ENCODE results near the gene NYAP2.

NYAP2 gene

GRCh38 chr2:225569995-225570394 lies 170.5 kb downstream of the NYAP2 start:
- FAIRE-seq, result no peak

- no peak for FAIRE-seq
These were observed 174.1 kb downstream of the NYAP2 start for GRCh38 chr2:225573603-225574002.

- no peak for FAIRE-seq
These were observed 175.2 kb downstream of the NYAP2 start for GRCh38 chr2:225574582-225575138.

- no peak for FAIRE-seq
These were observed 181.6 kb downstream of the NYAP2 start for GRCh38 chr2:225581135-225581534.

GRCh38 chr2:225581906-225582305 lies 182.4 kb downstream of the NYAP2 start:
- no peak for FAIRE-seq

GRCh38 chr2:225582355-225583116 lies 183.0 kb downstream of the NYAP2 start:
- no peak for FAIRE-seq

GRCh38 chr2:225584796-225585195 lies 185.3 kb downstream of the NYAP2 start:
- no peak for FAIRE-seq

GRCh38 chr2:225590932-225591331 lies 191.4 kb downstream of the NYAP2 start:
- no peak for FAIRE-seq

GRCh38 chr2:225597911-225598310 lies 198.4 kb downstream of the NYAP2 start:
- no peak for FAIRE-seq

GRCh38 chr2:225598426-225598825 lies 198.9 kb downstream of the NYAP2 start:
- FAIRE-seq, result no peak

GRCh38 chr2:225598897-225599296 lies 199.4 kb downstream of the NYAP2 start:
- FAIRE-seq, result no peak

GRCh38 chr2:225599856-225600255 lies 200.3 kb downstream of the NYAP2 start:
- FAIRE-seq, result no peak

GRCh38 chr2:225600444-225600843 lies 200.9 kb downstream of the NYAP2 start:
- FAIRE-seq, result no peak

- FAIRE-seq, result no peak
These were observed 201.4 kb downstream of the NYAP2 start for GRCh38 chr2:225600865-225601264.

- no peak for FAIRE-seq
These were observed 202.7 kb downstream of the NYAP2 start for GRCh38 chr2:225602205-225602604.

GRCh38 chr2:225608136-225608535 lies 208.6 kb downstream of the NYAP2 start:
- FAIRE-seq, result no peak

GRCh38 chr2:225612636-225613035 lies 213.1 kb downstream of the NYAP2 start:
- FAIRE-seq, result no peak

- no peak for FAIRE-seq
These were observed 215.4 kb downstream of the NYAP2 start for GRCh38 chr2:225614915-225615314.

- FAIRE-seq, result no peak
These were observed 216.0 kb downstream of the NYAP2 start for GRCh38 chr2:225615514-225615913.

GRCh38 chr2:225616372-225616771 lies 216.9 kb downstream of the NYAP2 start:
- FAIRE-seq, result no peak

- no peak for FAIRE-seq
These were observed 217.3 kb downstream of the NYAP2 start for GRCh38 chr2:225616848-225617247.

GRCh38 chr2:225620227-225620626 lies 220.7 kb downstream of the NYAP2 start:
- FAIRE-seq, result no peak

GRCh38 chr2:225630824-225631533 lies 231.5 kb downstream of the NYAP2 start:
- no peak for FAIRE-seq

- no peak for FAIRE-seq
These were observed 232.8 kb downstream of the NYAP2 start for GRCh38 chr2:225632351-225632750.

All from islet of Langerhans (tissue), 1 donor.